HG03575 (cell line): ENCODE data around the gene PAPSS1.

Experiments used
- ATAC-seq: cut with Tn5 transposase; IDR thresholded peaks from one replicate; pipeline ENCODE4 v1.9.1; 2021; ENCODE audit not compliant: unreplicated experiment, insufficient number of reproducible peaks, low FRiP score; ENCODE audit errors: extremely low read depth

PAPSS1 gene

GRCh38 chr4:107719922-107720722 lies at the start of gene PAPSS1:
PAPSS1 (minus strand) TSS chr4:107720234; CDS start chr4:107720179, 55 bp downstream.
- peak; percentile 63 for ATAC-seq

GRCh38 chr4:107760281-107760947 lies 40.4 kb upstream of the PAPSS1 start:
- ATAC-seq = no peak

GRCh38 chr4:107757864-107758476 lies 37.9 kb upstream of the PAPSS1 start:
- ATAC-seq = no peak

GRCh38 chr4:107757283-107757682 lies 37.2 kb upstream of the PAPSS1 start:
- ATAC-seq = no peak

- ATAC-seq = no peak
These were observed 35.9 kb upstream of the PAPSS1 start for GRCh38 chr4:107755841-107756356.

- ATAC-seq = no peak
These were observed 31.6 kb upstream of the PAPSS1 start for GRCh38 chr4:107751670-107752069.

GRCh38 chr4:107747748-107748486 lies 27.9 kb upstream of the PAPSS1 start:
- ATAC-seq = no peak

GRCh38 chr4:107746161-107746560 lies 26.1 kb upstream of the PAPSS1 start:
- no peak for ATAC-seq

- no peak for ATAC-seq
These were observed 24.5 kb upstream of the PAPSS1 start for GRCh38 chr4:107744532-107744931.

GRCh38 chr4:107743532-107743931 lies 23.5 kb upstream of the PAPSS1 start:
- ATAC-seq = no peak

- ATAC-seq = no peak
These were observed 22.8 kb upstream of the PAPSS1 start for GRCh38 chr4:107742791-107743190.

GRCh38 chr4:107742196-107742595 lies 22.2 kb upstream of the PAPSS1 start:
- no peak for ATAC-seq

- ATAC-seq = no peak
These were observed 21.1 kb upstream of the PAPSS1 start for GRCh38 chr4:107740950-107741701.

GRCh38 chr4:107740381-107740780 lies 20.3 kb upstream of the PAPSS1 start:
- ATAC-seq = no peak

GRCh38 chr4:107737450-107737849 lies 17.4 kb upstream of the PAPSS1 start:
- ATAC-seq = no peak

- peak; percentile 47 for ATAC-seq
These were observed 17.0 kb upstream of the PAPSS1 start for GRCh38 chr4:107736924-107737448.

GRCh38 chr4:107736037-107736436 lies 16.0 kb upstream of the PAPSS1 start:
- no peak for ATAC-seq

GRCh38 chr4:107734120-107734519 lies 14.1 kb upstream of the PAPSS1 start:
- ATAC-seq = no peak
